GM23338 (cell line): ENCODE measurements around the gene FNDC7. TPM values are rescaled to one million over a fixed set of nuclear protein-coding genes. Genes with fewer than 3 reads are reported as not detected.

Source experiments
- ATAC-seq: fragments of 200-7000 bp; cut with Tn5 transposase; 3 replicates; pipeline ENCODE4 v1.9.1; 2020
- DNase-seq: peaks from one replicate; pipeline ENCODE4 v3.0.0-alpha.2; 2015; ENCODE audit warnings: low spot score
- H2AFZ ChIP-seq: fragments of 200-600 bp; sonication (generic); 2 replicates; pipeline ENCODE4 v1.8.0; 2016; ENCODE audit warnings: antibody characterized with exemption, mild to moderate bottlenecking, moderate library complexity
- H3F3A ChIP-seq: fragments of 200-600 bp; sonication (generic); replicated peaks from 2 replicates; pipeline ENCODE4 v1.8.0; 2017; ENCODE audit warnings: antibody characterized with exemption, mixed run types, low read depth
- H3K27ac ChIP-seq: fragments of 200-600 bp; sonication (generic); 2 replicates; pipeline ENCODE4 v1.6.1; 2016; ENCODE audit warnings: low read depth
- H3K27me3 ChIP-seq: fragments of 200-600 bp; sonication (generic); 2 replicates; pipeline ENCODE4 v1.8.0; 2016; ENCODE audit warnings: mild to moderate bottlenecking, mixed run types, moderate library complexity; ENCODE audit not compliant: insufficient read depth
- H3K36me3 ChIP-seq: fragments of 200-600 bp; sonication (generic); 2 replicates; pipeline ENCODE4 v1.8.0; 2016; ENCODE audit warnings: mild to moderate bottlenecking; ENCODE audit not compliant: insufficient read depth
- H3K4me1 ChIP-seq: fragments of 200-600 bp; sonication (generic); 2 replicates; pipeline ENCODE4 v1.8.0; 2016; ENCODE audit warnings: mild to moderate bottlenecking, moderate library complexity; ENCODE audit not compliant: insufficient read depth
- H3K4me2 ChIP-seq: fragments of 200-600 bp; sonication (generic); 2 replicates; pipeline ENCODE4 v1.7.1; 2017; ENCODE audit warnings: mixed run types
- H3K4me3 ChIP-seq: fragments of 200-600 bp; sonication (generic); 2 replicates; pipeline ENCODE4 v1.6.1; 2016; ENCODE audit warnings: mixed run types
- H3K79me2 ChIP-seq: fragments of 200-600 bp; sonication (generic); replicated peaks from 2 replicates; pipeline ENCODE4 v1.8.0; 2017; ENCODE audit warnings: mild to moderate bottlenecking; ENCODE audit not compliant: insufficient read depth
- H3K9me2 ChIP-seq: fragments of 200-600 bp; sonication (generic); 2 replicates; pipeline ENCODE4 v1.8.0; 2017; ENCODE audit not compliant: insufficient read depth
- H4K20me1 ChIP-seq: fragments of 200-600 bp; sonication (generic); replicated peaks from 2 replicates; pipeline ENCODE4 v1.8.0; 2017; ENCODE audit warnings: mild to moderate bottlenecking; ENCODE audit not compliant: insufficient read depth
- H3K27ac Mint-ChIP-seq: 2 replicates; pipeline ENCODE4 v1.8.0; 2020; ENCODE audit warnings: inconsistent platforms, mild to moderate bottlenecking, moderate library complexity, mixed read lengths
- H3K27me3 Mint-ChIP-seq: 3 replicates; pipeline ENCODE4 v1.8.0; 2022; ENCODE audit warnings: low read depth, mild to moderate bottlenecking, moderate library complexity, mixed read lengths, inconsistent platforms; ENCODE audit not compliant: insufficient read depth, poor library complexity
- H3K36me3 Mint-ChIP-seq: 3 replicates; pipeline ENCODE4 v1.8.0; 2021; ENCODE audit warnings: low read depth, mild to moderate bottlenecking, inconsistent platforms, moderate library complexity, mixed read lengths
- H3K4me1 Mint-ChIP-seq: 3 replicates; pipeline ENCODE4 v1.8.0; 2020; ENCODE audit warnings: mild to moderate bottlenecking, inconsistent platforms, mixed read lengths
- H3K4me3 Mint-ChIP-seq: 3 replicates; pipeline ENCODE4 v1.8.0; 2021; ENCODE audit warnings: moderate library complexity, mild to moderate bottlenecking, inconsistent platforms, mixed read lengths
- H3K9me3 Mint-ChIP-seq: 3 replicates; pipeline ENCODE4 v1.8.0; 2020; ENCODE audit warnings: moderate library complexity, mild to moderate bottlenecking, inconsistent platforms, mixed read lengths
- CREB1 ChIP-seq: fragments of 250-450 bp; sonication (Bioruptor Pico); IDR thresholded peaks from 2 replicates; pipeline ENCODE4 v1.5.0; 2020; ENCODE audit warnings: low read depth, mild to moderate bottlenecking, moderate library complexity
- EZH2 ChIP-seq: fragments of 200-600 bp; sonication (generic); IDR thresholded peaks from one replicate; pipeline ENCODE4 v1.8.0; 2017; ENCODE audit warnings: antibody characterized with exemption, mild to moderate bottlenecking, low read depth; ENCODE audit not compliant: unreplicated experiment
- EZH2phosphoT487 ChIP-seq: fragments of 200-600 bp; sonication (generic); IDR thresholded peaks from one replicate; pipeline ENCODE4 v1.8.1; 2018; ENCODE audit warnings: antibody characterized with exemption; ENCODE audit not compliant: unreplicated experiment
- JUNB ChIP-seq: IDR thresholded peaks from one replicate; pipeline ENCODE4 v1.6.1; 2016; ENCODE audit warnings: antibody characterized with exemption; ENCODE audit not compliant: unreplicated experiment
- NANOG ChIP-seq: IDR thresholded peaks from 2 replicates; pipeline ENCODE4 v1.6.1; 2016; ENCODE audit warnings: antibody characterized with exemption, borderline replicate concordance
- POLR2AphosphoS5 ChIP-seq: IDR thresholded peaks from 2 replicates; pipeline ENCODE4 v1.6.1; 2016; ENCODE audit warnings: antibody characterized with exemption, low read depth
- REST ChIP-seq: IDR thresholded peaks from one replicate; pipeline ENCODE4 v1.6.1; 2018; ENCODE audit warnings: antibody characterized with exemption; ENCODE audit not compliant: unreplicated experiment
- STAT1 ChIP-seq: IDR thresholded peaks from one replicate; pipeline ENCODE4 v1.6.1; 2016; ENCODE audit warnings: antibody characterized with exemption; ENCODE audit not compliant: unreplicated experiment
- ZNF114 ChIP-seq: fragments of 250-450 bp; sonication (Bioruptor Pico); IDR thresholded peaks from 2 replicates; pipeline ENCODE4 v1.5.0; 2020; ENCODE audit warnings: mild to moderate bottlenecking, moderate library complexity
- ZNF462 ChIP-seq: fragments of 250-450 bp; sonication (Bioruptor Pico); IDR thresholded peaks from 2 replicates; pipeline ENCODE4 v1.5.0; 2020; ENCODE audit warnings: mild to moderate bottlenecking, moderate library complexity
- polyA plus RNA-seq: library from polyadenylated mRNA; unstranded; fragments of >200 nt; fragmentation: Nextera tagmentation; extraction: Ambion mirVana; gene quantifications from 2 replicates; pipeline ENCODE4 v1.2.1, GENCODE V29; 2016
- total RNA-seq: library from RNA; depleted of rRNA; stranded (reverse); fragments of >200 nt; shearing (Covaris generic); gene quantifications from 2 replicates; pipeline ENCODE4 v1.2.3, GENCODE V29; 2014
- TF ChIP-seq, protein P1 (sequence below): IDR thresholded peaks from 2 replicates; pipeline ENCODE4 v1.6.1; 2016; ENCODE audit warnings: antibody characterized with exemption
- TF ChIP-seq, protein P2 (sequence below), 2 experiments: fragments of 200-600 bp in 1 of 2; sonication (generic) in 1 of 2; conservative IDR thresholded peaks; 2 replicates each; pipeline versions ENCODE4 v1.5.1 to v1.6.1; 2016 to 2017; ENCODE audit warnings: antibody characterized with exemption in 2 of 2, low read depth in 2 of 2, mild to moderate bottlenecking in 2 of 2, moderate library complexity in 1 of 2

FNDC7 gene
- total and polyA plus RNA-seq, 2 experiments from 2014 or later = 0.06 to 0.28 TPM

GRCh38 chr1:108728327-108728923 is 15.7 kb downstream of the FNDC7 start (continued):
- TF ChIP-seq ZNF462 (CRISPR knock-in tag) (no peak), POLR2AphosphoS5 (no peak), EZH2 (no peak), NANOG (no peak), CREB1 (CRISPR knock-in tag) (no peak)

- Mint-ChIP-seq H3K4me1 (no peaks in the 10 kb centered on the region), H3K36me3 (no peaks in the 10 kb centered on the region)
- no peaks in the 10 kb centered on the region for H3K36me3 ChIP-seq
- TF ChIP-seq, protein P1, sequence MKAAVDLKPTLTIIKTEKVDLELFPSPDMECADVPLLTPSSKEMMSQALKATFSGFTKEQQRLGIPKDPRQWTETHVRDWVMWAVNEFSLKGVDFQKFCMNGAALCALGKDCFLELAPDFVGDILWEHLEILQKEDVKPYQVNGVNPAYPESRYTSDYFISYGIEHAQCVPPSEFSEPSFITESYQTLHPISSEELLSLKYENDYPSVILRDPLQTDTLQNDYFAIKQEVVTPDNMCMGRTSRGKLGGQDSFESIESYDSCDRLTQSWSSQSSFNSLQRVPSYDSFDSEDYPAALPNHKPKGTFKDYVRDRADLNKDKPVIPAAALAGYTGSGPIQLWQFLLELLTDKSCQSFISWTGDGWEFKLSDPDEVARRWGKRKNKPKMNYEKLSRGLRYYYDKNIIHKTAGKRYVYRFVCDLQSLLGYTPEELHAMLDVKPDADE = no peak
- TF ChIP-seq, protein P2, sequence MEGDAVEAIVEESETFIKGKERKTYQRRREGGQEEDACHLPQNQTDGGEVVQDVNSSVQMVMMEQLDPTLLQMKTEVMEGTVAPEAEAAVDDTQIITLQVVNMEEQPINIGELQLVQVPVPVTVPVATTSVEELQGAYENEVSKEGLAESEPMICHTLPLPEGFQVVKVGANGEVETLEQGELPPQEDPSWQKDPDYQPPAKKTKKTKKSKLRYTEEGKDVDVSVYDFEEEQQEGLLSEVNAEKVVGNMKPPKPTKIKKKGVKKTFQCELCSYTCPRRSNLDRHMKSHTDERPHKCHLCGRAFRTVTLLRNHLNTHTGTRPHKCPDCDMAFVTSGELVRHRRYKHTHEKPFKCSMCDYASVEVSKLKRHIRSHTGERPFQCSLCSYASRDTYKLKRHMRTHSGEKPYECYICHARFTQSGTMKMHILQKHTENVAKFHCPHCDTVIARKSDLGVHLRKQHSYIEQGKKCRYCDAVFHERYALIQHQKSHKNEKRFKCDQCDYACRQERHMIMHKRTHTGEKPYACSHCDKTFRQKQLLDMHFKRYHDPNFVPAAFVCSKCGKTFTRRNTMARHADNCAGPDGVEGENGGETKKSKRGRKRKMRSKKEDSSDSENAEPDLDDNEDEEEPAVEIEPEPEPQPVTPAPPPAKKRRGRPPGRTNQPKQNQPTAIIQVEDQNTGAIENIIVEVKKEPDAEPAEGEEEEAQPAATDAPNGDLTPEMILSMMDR (conservative IDR thresholded peaks at IDR 0.05; ENCODE audit: low read depth in 2 of 2) = no peak
- TF ChIP-seq EZH2 (no peak), ZNF114 (CRISPR knock-in tag) (no peak), CREB1 (CRISPR knock-in tag) (no peak), REST (no peak), POLR2AphosphoS5 (no peak), NANOG (no peak), EZH2phosphoT487 (no peak), STAT1 (no peak), JUNB (no peak)
Observed at GRCh38 chr1:108729481-108729880, 16.8 kb downstream of the FNDC7 start.

More at GRCh38 chr1:108729481-108729880, 16.8 kb downstream of the FNDC7 start:
- no peaks in the 10 kb centered on the region for H3K27me3 ChIP-seq
- Mint-ChIP-seq H3K27ac (no peak overlapping the region), H3K27me3 (peaks cover 5% of the 10 kb centered on the region), H3K4me3 (no peak overlapping the region), H3K9me3 (no peaks in the 10 kb centered on the region)
- H2AFZ ChIP-seq = no peak overlapping the region
- no peaks in the 10 kb centered on the region for H3K79me2 ChIP-seq
- H3K4me2 ChIP-seq = no peak overlapping the region
- no peaks in the 10 kb centered on the region for H4K20me1 ChIP-seq
- no peak for DNase-seq
- H3K4me1 ChIP-seq = no peaks in the 10 kb centered on the region
- no peak overlapping the region for H3K27ac ChIP-seq
- no peak overlapping the region for H3K4me3 ChIP-seq
- H3K9me2 ChIP-seq = no peaks in the 10 kb centered on the region
- no peak for ATAC-seq
- H3F3A ChIP-seq = no peaks in the 10 kb centered on the region
